NCI-H748 (cell line): Measurements from ENCODE around the gene RPL39L.
"Not testable (repeated sequence)": the region's sequence is repeated elsewhere in the genome, so short reads cannot be mapped to it uniquely, and the experiment has no call there.

Experiments used
- DNase-seq: peaks from one replicate; lab custom pipeline; 2025; ENCODE audit not compliant: unreplicated experiment; lab: John Stamatoyannopoulos, UW

The RPL39L gene

GRCh38 chr3:187139895-187140253 is 578 bp upstream of the RPL39L start:
- DNase-seq = no peak

GRCh38 chr3:187136936-187137335 is 2.4 kb downstream of the RPL39L start:
- DNase-seq = no peak

GRCh38 chr3:187136337-187136736 is 3.0 kb downstream of the RPL39L start:
- DNase-seq = no peak

- DNase-seq = not testable (repeated sequence)
Observed at GRCh38 chr3:187135172-187135690, 4.1 kb downstream of the RPL39L start.

- not testable (repeated sequence) for DNase-seq
Observed at GRCh38 chr3:187133181-187133580, 6.1 kb downstream of the RPL39L start.

- DNase-seq = no peak
Observed at GRCh38 chr3:187132666-187133065, 6.6 kb downstream of the RPL39L start.

- DNase-seq = no peak
Observed at GRCh38 chr3:187131981-187132380, 7.3 kb downstream of the RPL39L start.

GRCh38 chr3:187130346-187131066 is 8.8 kb downstream of the RPL39L start:
- no peak for DNase-seq

GRCh38 chr3:187125319-187126031 is 13.8 kb downstream of the RPL39L start:
- DNase-seq = no peak

GRCh38 chr3:187122261-187122660 is 17.0 kb downstream of the RPL39L start:
- no peak for DNase-seq

GRCh38 chr3:187120326-187120725 is 19.0 kb downstream of the RPL39L start:
- no peak for DNase-seq

- no peak for DNase-seq
Observed at GRCh38 chr3:187114511-187114910, 24.8 kb downstream of the RPL39L start.

- DNase-seq = no peak
Observed at GRCh38 chr3:187112934-187113793, 26.1 kb downstream of the RPL39L start.

GRCh38 chr3:187110156-187110555 is 29.1 kb downstream of the RPL39L start:
- no peak for DNase-seq

GRCh38 chr3:187107989-187108388 is 31.3 kb downstream of the RPL39L start:
- no peak for DNase-seq

- DNase-seq = no peak
Observed at GRCh38 chr3:187105700-187106099, 33.6 kb downstream of the RPL39L start.

GRCh38 chr3:187104933-187105332 is 34.4 kb downstream of the RPL39L start:
- DNase-seq = no peak

- DNase-seq = no peak
Observed at GRCh38 chr3:187104342-187104741, 35.0 kb downstream of the RPL39L start.

GRCh38 chr3:187103251-187103650 is 36.0 kb downstream of the RPL39L start:
- no peak for DNase-seq

GRCh38 chr3:187102073-187102634 is 37.1 kb downstream of the RPL39L start:
- no peak for DNase-seq
